Measurements from ENCODE around the gene NUTM1. TPM values are rescaled to one million over a fixed set of nuclear protein-coding genes. Genes with fewer than 3 reads are reported as not detected.

The NUTM1 gene
- polyA plus RNA-seq, 2 of the 4 experiments (the other 2 are of a cell fraction), result not detected

DNA sequence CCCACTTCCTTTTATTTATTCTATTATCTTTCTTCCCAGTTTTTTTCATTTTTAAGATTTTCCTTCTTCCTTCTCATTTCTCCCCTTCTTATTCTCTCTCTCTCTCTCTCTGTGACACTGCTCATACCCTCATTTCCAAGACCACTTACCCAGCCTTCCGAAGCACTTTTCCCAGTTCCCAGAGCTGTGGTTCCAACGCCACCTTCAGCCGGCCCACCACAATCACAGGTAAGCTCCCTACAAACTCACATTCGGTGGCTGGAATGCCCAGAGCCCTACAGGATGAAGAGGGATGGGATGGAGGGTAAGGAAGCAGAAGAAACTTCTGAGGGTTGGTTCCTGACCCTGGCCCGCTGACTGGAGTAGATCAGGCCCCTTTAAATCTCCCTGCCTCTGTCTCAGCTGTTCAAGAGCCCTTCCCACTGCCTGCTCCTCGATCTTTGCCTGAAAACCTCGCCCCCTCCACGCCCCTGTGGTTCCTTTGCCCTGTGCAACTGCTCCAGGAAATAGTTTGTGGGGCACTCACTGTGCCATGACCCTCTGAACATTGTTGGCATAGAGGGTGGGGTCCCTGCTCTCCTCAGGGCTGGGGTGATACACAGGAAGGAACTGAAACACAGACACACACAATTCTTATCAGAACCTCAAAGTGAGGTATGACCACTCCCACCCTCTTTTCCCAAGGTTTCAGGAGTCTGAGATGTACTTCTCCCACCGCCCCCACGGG is 19.1 kb downstream of the NUTM1 start:
- FAIRE-seq (no peak), DNase-seq (ENCODE audit: low read depth in 1 of 2, low spot score in 1 of 2) (no peak), ATAC-seq (no peak)
- H3K9me3 ChIP-seq, result no peaks in the 10 kb centered on the region
- TF ChIP-seq RFX5 (IDR thresholded peaks at IDR 0.05), result no peak
- no peak for TF ChIP-seq HDAC2 (IDR thresholded peaks at IDR 0.05)
- TF ChIP-seq ZNF302 (CRISPR knock-in tag; IDR thresholded peaks at IDR 0.05), result no peak
- TF ChIP-seq, protein P1, sequence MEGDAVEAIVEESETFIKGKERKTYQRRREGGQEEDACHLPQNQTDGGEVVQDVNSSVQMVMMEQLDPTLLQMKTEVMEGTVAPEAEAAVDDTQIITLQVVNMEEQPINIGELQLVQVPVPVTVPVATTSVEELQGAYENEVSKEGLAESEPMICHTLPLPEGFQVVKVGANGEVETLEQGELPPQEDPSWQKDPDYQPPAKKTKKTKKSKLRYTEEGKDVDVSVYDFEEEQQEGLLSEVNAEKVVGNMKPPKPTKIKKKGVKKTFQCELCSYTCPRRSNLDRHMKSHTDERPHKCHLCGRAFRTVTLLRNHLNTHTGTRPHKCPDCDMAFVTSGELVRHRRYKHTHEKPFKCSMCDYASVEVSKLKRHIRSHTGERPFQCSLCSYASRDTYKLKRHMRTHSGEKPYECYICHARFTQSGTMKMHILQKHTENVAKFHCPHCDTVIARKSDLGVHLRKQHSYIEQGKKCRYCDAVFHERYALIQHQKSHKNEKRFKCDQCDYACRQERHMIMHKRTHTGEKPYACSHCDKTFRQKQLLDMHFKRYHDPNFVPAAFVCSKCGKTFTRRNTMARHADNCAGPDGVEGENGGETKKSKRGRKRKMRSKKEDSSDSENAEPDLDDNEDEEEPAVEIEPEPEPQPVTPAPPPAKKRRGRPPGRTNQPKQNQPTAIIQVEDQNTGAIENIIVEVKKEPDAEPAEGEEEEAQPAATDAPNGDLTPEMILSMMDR (IDR thresholded peaks at IDR 0.05), result no peak
- H3K4me2 ChIP-seq, result no peak overlapping the region
- H3K27ac ChIP-seq, result no peak overlapping the region
- H3K4me3 ChIP-seq, result no peak overlapping the region
- ChIA-PET CTCF (interaction anchor here (1.3 to 4.9 kb wide), 4 partner anchors 14 to 153 kb away, joined by 3 to 34 read pairs (median 5); partner anchors contain the start of genes NOP10 and NUTM1), POLR2A (no interaction called here)
- 73% methylated on average over 10 of the region's 10 CpGs for WGBS (ENCODE audit: missing lambda C conversion rate)
- peaks cover 19% of the 10 kb centered on the region for H3K4me1 ChIP-seq

DNA sequence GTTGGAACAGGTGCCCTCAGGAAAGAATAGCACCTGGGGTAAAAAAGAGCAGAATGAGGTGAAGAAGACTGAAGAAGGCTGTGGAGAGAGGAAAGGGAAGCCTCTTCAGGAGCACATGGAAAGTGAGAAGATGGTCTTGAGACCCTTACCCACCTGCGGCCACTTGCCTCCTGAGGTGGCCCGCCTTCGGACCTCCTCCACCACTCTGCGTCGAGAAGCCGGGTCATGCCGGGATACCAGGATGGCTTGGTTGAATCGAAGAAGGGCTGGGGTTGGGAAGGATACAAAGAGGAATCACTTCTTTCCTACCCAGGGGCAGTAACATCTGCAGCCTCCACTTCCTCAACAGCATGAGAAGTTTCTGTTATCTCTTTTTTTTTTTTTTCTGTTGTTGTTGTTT is 20.9 kb downstream of the NUTM1 start:
- ChIA-PET POLR2A (no interaction called here), CTCF (interaction anchor here (0.8 to 4.9 kb wide), 2 partner anchors 9 to 20 kb away, joined by 3 to 34 read pairs; partner anchors contain the start of genes NOP10 and NUTM1)
- ATAC-seq (no peak), DNase-seq (ENCODE audit: low read depth in 1 of 2, low spot score in 1 of 2) (no peak), FAIRE-seq (no peak)
- H3K4me3 ChIP-seq, result no peak overlapping the region
- peaks cover 23% of the 10 kb centered on the region for H3K4me1 ChIP-seq
- H3K27ac ChIP-seq, result no peak overlapping the region
- H3K9me3 ChIP-seq, result no peaks in the 10 kb centered on the region
- no peak overlapping the region for H3K4me2 ChIP-seq
- 95% methylated on average over 8 of the region's 8 CpGs for WGBS (ENCODE audit: missing lambda C conversion rate)
- TF ChIP-seq, protein P2, sequence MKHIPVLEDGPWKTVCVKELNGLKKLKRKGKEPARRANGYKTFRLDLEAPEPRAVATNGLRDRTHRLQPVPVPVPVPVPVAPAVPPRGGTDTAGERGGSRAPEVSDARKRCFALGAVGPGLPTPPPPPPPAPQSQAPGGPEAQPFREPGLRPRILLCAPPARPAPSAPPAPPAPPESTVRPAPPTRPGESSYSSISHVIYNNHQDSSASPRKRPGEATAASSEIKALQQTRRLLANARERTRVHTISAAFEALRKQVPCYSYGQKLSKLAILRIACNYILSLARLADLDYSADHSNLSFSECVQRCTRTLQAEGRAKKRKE (CRISPR knock-in tag; IDR thresholded peaks at IDR 0.05; ENCODE audit: low read depth), result no peak
- TF ChIP-seq, protein P3, sequence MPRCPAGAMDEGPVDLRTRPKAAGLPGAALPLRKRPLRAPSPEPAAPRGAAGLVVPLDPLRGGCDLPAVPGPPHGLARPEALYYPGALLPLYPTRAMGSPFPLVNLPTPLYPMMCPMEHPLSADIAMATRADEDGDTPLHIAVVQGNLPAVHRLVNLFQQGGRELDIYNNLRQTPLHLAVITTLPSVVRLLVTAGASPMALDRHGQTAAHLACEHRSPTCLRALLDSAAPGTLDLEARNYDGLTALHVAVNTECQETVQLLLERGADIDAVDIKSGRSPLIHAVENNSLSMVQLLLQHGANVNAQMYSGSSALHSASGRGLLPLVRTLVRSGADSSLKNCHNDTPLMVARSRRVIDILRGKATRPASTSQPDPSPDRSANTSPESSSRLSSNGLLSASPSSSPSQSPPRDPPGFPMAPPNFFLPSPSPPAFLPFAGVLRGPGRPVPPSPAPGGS (IDR thresholded peaks at IDR 0.05), result no peak
- no peak for TF ChIP-seq RNF2 (IDR thresholded peaks at IDR 0.05; ENCODE audit: borderline replicate concordance, low read depth)
- no peak for TF ChIP-seq MYC (IDR thresholded peaks at IDR 0.05; ENCODE audit: borderline replicate concordance, low read length)
- TF ChIP-seq POLR2AphosphoS2 (conservative IDR thresholded peaks at IDR 0.05; ENCODE audit: low read length), result no peak
- TF ChIP-seq PHF8 (IDR thresholded peaks at IDR 0.05; ENCODE audit: borderline replicate concordance, low read depth), result no peak
- TF ChIP-seq MAZ (IDR thresholded peaks at IDR 0.05; ENCODE audit: borderline replicate concordance, low read depth, low read length), result no peak
- TF ChIP-seq HDAC2 (IDR thresholded peaks at IDR 0.05), result no peak
- no peak for TF ChIP-seq BHLHE40 (IDR thresholded peaks at IDR 0.05; ENCODE audit: low read depth, low read length)
- no peak for TF ChIP-seq RFX5 (IDR thresholded peaks at IDR 0.05)
- TF ChIP-seq HEYL (CRISPR knock-in tag; IDR thresholded peaks at IDR 0.05), result no peak
- TF ChIP-seq, protein P1 (IDR thresholded peaks at IDR 0.05), result no peak
- TF ChIP-seq ZC3H11A (IDR thresholded peaks at IDR 0.05), result no peak
- no peak for TF ChIP-seq HOXA7 (CRISPR knock-in tag; IDR thresholded peaks at IDR 0.05)
- TF ChIP-seq CHD4 (IDR thresholded peaks at IDR 0.05; ENCODE audit: borderline replicate concordance), result no peak
- TF ChIP-seq, protein P4, sequence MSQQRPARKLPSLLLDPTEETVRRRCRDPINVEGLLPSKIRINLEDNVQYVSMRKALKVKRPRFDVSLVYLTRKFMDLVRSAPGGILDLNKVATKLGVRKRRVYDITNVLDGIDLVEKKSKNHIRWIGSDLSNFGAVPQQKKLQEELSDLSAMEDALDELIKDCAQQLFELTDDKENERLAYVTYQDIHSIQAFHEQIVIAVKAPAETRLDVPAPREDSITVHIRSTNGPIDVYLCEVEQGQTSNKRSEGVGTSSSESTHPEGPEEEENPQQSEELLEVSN (IDR thresholded peaks at IDR 0.05; ENCODE audit: borderline replicate concordance, low read depth), result no peak
- TF ChIP-seq TFCP2L1 (CRISPR knock-in tag; IDR thresholded peaks at IDR 0.05), result no peak
